Measurements from ENCODE around the gene SPATA2.
"Not testable (repeated sequence)": the region's sequence is repeated elsewhere in the genome, so short reads cannot be mapped to it uniquely, and the experiment has no call there.

Gene SPATA2, protein sequence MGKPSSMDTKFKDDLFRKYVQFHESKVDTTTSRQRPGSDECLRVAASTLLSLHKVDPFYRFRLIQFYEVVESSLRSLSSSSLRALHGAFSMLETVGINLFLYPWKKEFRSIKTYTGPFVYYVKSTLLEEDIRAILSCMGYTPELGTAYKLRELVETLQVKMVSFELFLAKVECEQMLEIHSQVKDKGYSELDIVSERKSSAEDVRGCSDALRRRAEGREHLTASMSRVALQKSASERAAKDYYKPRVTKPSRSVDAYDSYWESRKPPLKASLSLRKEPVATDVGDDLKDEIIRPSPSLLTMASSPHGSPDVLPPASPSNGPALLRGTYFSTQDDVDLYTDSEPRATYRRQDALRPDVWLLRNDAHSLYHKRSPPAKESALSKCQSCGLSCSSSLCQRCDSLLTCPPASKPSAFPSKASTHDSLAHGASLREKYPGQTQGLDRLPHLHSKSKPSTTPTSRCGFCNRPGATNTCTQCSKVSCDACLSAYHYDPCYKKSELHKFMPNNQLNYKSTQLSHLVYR

DNA sequence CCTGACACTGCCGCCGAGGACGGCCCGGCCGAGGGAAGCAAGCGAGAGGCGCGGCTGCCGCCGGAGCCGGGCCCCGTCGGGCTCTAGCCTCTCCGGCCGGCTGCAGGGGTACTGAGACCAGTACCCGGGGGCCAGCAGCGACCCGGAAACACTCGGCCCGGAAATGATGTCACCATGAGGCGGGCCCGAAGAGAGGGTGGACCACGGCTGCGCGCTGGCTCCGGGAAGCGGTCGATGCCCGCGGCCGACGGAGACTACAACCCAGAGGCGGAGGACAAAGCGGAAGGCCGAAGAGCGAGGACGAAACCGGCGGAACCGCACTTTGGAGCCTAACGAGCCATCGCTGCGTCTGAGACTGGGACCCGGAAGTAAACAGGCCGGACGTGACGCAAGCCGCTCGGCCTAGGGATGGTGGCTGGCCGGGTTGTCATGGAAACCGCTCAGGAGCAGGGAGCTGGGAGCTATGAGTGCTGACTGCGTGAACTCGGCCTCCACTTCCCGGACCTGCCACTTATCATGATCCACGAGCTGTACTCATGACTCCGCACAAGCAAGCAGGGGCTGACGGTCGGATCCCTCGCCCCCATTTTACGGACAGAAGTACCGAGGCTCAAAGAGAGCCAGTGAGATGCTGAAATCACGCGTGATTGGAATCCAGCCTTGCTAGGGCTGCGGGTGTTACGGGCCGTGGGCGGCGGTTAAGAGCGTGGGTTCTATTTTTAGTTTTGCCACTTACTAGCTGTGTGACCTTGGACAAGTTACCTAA is at the start of gene SPATA2:
Gene SPATA2, minus strand, starts transcription at position 150 of the 766 bp plus-strand sequence. CDS start 7,039 bp downstream, outside the sequence.
- DNase-seq, result peak; percentile 97

DNA sequence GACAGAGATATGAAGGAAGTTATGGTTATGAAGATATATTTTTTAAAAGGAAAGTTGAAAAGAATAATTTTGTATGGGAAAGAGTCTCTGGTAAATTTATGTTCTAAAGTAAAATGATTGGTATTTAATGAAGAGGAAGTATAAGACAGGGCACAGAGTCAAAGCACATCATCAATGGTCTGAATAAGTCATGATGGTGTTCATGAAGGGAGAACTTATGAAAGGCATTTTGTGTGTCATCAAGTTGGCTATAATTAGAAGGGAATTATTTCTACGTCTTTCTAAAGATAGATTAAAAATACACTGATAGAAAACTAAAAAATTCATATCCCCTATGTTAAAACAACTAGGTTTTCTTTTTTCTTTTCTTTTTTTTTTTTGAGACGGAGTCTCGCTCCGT is 46.1 kb upstream of the SPATA2 start:
- no peak for DNase-seq

DNA sequence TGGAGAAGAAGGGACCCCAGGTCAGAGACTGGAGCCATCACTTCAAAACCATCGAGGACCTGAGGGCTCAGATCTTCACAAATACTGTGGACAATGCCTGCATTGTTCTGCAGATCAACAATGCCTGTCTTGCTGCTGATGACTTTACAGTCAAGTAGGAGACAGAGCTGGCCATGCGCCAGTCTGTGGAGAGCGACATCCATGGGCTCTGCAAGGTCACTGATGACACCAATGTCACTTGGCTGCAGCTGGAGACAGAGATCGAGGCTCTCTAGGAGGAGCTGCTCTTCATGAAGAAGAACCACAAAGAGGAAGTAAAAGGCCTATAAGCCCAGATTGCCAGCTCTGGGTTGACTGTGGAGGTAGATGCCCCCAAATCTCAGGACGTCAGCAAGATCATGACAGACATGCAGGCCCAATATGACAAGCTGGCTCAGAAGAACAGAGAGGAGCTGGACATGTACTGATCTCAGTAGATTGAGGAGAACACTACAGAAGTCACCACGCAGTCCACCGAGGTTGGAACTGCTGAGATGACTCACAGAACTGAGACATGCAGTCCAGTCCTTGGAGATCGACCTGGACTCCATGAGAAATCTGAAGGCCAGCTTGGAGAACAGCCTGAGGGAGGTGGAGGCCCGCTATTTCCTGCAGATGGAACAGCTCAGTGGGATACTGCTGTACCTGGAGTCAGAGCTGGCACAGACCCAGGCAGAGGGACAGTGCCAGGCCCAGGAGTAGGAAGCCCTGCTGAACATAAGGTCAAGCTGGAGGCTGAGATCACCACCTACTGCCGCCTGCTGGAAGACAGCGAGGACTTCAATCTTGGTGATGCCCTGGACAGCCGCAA is 42.0 kb upstream of the SPATA2 start:
- DNase-seq, result not testable (repeated sequence)

DNA sequence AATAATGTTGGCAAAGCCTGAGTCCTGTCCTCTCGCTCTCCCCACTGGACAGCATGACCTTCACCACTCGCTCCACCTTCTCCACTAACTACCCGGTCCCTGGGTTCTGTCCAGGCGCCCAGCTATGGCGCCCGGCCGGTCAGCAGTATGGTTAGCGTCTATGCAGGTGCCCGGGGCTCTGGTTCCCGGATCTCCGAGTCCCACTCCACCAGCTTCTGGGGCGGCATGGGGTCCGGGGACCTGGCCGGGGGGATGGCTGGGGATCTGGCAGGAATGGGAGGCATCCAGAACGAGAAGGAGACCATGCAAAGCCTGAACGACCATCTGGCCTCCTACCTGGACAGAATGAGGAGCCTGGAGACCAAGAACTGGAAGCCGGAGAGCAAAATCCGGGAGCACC is 41.4 kb upstream of the SPATA2 start:
- DNase-seq, result no peak

DNA sequence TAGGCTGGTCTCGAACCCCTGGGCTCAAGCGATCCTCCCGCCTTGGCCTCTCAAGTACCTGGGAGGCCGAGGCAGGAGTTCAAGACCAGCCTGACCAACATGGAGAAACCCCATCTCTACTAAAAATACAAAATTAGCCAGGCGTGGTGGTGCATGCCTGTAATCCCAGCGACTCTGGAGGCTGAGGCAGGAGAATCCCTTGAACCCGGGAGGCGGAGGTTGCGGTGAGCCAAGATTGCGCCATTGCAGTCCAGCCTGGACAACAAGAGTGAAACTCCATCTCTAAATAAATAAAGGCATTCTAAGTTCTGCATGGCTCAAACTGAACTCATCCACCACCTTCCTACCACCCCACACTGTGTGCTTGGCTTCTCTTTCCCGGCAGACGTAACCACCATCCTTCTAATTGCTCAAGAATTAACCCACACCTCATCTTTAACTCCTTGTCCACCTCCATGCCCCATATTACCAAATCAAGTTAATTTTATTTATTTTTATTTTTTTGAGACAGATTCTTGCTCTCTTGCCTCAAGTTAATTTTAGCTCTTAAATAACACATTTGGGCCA is 40.6 kb upstream of the SPATA2 start:
- not testable (repeated sequence) for DNase-seq

DNA sequence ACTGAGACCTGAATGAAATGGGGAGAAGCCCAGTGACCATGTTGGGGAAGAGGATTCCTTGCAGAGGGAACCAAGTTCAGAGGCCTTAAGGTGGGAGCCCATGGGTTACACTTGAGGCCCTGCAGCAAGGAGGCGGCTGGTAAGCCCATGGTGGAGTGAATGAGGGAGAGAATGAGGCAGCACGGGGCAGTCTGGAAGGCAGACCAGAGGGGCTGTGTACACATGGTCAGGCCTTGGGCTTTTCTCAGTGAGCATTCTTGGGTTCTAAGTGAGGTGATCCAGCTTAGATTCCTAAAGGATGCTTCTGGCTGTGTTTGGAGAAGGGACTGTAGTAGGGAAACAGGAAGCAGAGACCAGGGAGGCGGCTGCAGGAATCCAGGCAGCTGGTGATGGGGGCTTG is 39.8 kb upstream of the SPATA2 start:
- no peak for DNase-seq

DNA sequence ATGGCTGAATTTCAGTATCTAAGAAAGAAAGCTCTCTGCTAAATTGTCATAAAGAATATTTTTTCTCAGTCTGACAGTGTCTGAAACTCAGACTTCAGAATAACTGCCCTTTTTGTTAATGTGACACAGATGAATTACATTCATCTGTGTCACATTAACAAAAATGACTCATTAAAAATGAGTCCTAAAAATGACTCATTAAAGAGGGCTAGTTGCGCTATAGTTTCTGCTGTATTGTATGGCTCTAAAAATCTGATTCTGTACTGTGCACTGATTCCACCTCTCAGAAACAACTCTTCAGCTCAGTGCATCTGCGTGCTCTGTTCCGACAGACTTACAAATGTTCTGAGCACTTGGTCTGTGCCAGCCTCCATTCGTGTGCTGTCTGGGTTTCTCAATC is 35.8 kb upstream of the SPATA2 start:
- DNase-seq, result no peak

DNA sequence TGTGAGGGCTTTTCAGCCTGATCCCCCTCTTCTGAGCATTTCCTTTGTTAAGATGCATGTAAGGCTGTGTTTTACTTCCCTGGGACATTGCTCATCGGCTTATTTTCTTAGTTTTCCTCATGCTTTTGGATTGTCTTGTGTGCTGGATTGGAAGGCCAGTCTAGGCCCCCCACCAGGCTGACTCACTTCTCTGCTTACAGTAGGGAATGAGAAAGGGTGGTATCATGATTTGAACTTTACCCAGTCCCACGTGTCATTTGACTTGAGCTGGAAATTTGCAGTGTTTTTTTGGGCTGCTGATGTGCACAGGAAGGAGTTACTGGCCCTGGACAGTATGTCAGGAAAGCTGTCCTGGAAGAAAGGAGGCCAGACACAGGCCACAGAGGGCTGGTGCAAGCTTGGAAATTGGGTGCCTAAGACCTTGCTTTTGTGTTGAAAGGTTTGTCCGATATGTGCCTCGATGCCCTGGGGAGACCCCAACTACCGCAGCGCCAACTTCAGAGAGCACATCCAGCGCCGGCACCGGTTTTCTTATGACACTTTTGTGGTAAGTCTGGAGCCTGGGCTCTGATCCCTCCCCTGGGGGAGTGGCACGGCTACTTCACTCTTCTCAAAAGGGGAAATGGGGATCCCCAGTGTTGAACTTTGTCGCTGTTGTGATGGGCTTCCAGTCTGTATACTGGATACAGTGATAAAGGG is 33.6 kb upstream of the SPATA2 start:
- DNase-seq, result no peak

DNA sequence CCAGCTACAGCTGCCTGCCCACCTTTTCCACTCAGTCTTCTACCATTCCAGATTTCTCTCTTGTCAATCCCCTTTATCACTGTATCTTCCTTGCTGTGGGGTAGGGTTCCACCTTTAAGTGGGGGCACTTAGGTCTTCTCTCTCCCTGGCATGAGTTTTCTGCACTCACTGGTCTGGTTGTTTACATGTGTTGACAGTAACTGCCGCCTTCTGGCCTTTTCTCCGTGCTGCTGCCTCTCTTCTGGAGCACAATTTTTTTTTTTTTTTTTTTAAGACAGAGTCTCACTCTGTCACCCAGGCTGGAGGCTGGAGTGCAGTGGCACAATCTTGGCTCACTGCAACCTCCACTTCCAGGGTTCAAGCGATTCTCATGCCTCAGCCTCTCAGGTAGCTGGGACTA is 32.8 kb upstream of the SPATA2 start:
- no peak for DNase-seq

DNA sequence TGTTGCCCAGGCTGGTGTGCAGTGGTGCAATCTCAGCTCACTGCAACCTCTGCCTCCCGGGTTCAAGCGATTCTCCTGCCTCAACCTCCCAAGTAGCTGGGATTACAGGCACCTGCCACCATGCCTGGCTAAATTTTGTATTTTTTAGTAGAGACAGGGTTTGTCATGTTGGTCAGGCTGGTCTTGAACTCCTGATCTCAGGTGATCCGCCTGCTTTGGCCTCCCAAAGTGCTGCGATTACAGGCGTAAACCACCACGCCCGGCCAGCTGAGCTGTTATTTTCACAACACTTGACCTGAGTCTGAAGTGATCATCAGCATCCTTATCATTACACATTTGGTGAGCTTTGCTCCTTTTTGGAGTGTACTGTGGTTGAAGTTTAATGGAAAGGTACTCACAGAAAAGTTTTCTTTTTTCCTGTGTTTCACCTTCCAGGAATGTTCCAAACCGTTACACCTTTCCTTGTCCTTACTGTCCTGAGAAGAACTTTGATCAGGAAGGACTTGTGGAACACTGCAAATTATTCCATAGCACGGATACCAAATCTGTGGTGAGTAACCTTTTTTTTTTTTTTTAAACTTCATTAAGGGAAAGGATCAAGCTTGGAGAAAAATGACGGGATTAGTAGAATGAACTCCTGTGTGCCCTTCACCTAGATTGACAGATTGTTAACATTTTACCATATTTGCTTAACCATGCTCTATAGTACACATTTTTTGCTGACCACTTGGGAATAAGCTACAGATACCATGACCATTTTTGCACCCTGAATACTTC is 30.6 kb upstream of the SPATA2 start:
- DNase-seq, result no peak

DNA sequence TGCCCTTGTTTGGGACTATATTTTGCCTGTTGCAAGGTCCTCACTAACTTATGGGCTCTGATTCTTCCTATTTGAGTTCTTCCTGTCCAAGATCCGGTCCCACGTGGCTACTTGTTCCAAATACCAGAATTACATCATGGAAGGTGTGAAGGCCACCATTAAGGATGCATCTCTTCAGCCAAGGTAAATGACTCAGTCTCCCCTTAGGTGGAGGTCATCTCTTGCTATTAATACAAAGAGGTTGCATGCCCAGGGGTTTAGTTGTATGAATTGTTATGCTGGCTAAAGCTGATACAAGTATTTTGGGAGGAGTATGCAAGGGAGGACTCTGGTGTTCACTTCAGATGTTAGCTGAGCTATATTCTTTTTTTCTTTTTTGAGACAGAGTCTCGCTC is 30.0 kb upstream of the SPATA2 start:
- DNase-seq, result no peak

DNA sequence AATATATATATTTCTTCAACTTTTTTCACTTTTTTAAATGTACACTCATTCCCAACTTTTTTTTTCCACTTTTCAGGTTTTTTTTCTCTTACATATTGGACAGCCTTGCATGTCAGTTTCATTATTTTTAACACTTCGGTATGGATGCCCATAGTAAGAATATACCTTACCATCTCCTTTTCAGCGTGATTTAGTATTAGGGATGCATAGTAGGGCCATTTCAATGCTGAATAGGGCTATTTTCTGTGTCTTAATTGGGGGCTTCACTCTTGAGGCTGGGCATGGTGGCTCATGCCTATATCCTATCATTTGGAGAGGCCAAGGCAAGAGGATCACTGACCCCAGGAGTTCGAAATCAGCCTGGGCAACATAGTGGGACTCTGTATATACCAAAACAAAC is 27.6 kb upstream of the SPATA2 start:
- DNase-seq, result no peak

DNA sequence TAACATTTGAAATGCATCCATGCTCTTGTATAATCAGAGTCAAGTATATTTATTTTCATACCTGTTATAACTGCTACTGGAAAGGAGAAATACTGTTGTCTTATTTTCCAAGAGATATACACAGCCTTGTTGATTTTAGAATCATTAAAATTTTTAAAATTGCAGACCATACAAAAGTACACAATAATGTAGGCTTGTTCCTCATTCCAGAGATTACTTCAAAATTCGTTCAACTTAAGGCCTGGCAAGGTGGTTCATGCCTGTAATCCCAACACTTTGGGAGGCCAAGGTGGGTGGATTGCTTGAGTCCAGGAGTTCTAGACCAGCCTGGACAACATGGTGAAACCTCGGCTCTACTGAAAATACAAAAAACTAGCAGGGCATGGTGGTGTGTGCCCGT is 27.0 kb upstream of the SPATA2 start:
- DNase-seq, result no peak

DNA sequence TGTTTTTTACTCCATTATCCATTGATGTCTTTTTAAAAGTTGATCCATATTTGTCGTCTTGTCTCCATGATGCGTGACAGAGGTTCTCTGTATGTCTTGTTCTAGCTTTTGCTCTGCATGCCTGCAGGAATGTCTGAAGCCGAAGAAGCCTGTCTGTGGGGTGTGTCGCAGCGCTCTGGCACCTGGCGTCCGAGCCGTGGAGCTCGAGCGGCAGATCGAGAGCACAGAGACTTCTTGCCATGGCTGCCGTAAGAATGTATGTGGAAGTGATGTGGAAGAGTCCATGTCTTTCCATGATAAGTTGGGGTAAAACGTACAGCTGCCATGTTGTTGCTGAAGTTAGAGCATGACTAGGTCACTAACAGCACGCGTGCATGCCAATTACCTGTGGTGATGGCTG is 26.1 kb upstream of the SPATA2 start:
- no peak for DNase-seq

DNA sequence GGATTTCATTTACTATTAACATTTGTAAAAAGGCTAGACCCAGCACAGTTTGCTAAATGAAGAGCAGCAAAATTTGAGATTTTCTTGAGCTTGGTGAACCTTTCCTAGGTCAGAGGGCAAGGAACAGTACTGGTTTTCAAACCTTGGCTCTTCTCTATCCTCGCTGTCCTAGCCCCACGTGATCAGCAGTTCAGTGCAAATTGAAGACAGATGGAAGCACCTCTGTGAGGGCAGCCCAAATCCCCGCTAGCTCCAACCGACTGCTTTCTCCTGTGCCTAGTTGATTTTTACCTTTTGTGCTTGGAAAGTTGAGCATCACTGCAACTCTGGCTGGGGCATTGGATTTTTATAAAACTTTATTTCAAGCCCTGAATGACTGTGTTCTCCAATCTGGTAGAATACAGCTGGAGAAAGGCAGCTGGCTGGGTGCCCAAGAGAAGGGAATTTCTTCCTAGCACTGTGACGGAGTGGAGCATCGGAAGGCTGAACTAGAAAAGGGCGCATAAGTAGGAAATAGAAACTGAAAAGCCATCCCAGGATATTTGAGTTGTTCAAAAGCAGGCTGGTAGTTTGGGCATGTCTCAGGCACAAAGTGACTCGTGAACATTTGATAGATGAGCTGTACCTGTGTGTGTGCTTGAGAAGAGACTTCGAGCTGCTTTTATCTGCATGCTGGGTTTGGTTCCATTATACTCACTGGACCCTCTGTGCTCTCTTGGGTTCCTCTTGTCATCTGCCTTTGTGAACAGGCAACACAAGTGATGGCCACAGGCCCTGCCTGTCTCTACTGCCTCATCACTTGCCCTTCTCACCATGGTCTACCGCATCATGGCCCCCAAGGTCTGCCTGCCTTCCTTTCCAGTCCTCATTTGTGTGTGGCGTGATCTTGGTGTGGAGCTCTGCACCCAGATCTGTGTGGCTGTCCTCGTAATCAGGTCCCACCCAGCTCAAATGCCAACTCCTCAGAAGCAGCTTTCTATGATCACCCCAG is 23.1 kb upstream of the SPATA2 start:
- DNase-seq, result no peak

DNA sequence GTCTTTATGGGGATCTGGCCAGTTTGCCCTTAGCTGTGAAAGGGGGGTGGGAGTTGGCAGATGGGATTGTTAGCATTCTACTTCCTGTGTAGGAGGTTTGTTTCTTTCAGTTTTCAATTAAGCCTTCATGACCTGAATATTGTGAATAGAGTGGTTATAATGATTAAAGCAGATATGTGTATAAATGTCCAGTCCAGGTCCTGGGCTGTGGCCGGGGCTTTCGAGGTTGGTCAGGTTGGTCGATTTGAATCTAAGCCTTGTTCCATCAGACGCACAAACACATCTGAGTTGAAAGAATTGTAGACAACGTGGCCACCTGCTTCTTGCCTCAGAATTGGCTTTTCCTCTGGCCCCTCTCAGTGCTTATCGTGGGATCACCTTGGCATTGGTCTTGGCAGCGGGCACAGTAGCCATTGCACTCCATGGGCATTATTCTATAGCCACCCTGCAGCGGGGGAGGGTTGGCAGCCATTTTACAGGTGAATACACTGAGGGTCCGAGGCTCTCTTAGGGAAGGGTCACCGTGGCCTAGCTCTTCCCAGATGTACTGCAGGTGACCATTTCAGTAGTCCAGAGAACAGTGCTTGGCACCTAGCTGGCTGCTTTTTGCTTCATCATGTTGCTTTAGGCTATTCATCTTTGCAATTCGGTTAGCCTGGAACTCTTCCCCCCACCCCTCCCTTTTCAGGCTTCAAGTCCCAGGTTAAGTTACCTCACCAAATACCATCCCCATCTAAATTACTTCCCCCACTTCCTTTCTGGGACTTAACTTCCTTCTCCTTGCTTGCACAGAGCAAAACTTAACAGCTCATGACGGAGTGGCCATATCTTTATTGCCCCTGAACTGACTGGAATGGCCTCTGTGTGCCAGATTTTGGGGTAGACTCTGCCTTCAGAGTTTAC is 21.9 kb upstream of the SPATA2 start:
- DNase-seq, result no peak

DNA sequence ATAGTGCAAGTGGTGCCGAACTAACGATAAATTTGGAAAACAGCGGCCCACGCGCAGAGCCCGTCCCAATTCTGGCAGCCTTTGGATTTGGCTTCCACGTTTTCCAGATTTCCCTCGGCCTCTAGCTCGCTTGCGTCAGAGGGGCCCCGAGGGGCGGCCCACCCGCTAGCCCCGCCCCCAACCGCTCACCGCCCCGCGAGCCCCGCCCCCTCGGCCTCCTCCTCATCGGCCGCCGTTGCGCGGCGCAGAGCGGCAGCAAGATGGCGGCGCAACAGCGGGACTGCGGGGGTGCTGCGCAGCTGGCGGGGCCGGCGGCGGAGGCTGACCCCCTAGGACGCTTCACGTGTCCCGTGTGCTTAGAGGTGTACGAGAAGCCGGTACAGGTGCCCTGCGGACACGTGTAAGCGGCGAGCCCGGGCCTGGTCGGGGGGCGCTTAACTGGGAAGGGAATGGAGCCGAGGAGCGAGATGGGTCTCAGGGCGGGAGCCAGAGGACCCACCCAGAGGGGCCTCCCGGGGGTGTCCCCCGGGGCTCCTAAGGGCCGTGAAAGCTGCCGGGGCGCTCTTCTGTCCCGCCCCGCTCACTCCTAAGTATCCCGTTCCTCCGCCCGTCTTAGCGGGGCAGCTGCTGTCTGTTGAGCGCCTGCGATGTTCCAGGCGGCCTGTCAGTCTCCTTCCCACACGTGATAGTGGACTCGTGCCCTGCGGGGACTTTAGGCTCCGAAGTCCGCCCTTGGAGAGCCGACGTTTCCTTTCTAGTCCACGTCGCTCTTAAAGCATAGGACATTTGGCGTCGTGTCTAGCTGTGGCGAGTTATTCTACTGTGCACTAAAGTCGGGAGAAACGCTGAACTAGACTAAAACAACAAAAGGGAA is 21.1 kb upstream of the SPATA2 start, which contains the start of gene RNF114:
Gene RNF114, plus strand, starts transcription at position 245 of the 874 bp plus-strand sequence. Its CDS starts 16 bp downstream, at position 261.
- peak; percentile 94 for DNase-seq

DNA sequence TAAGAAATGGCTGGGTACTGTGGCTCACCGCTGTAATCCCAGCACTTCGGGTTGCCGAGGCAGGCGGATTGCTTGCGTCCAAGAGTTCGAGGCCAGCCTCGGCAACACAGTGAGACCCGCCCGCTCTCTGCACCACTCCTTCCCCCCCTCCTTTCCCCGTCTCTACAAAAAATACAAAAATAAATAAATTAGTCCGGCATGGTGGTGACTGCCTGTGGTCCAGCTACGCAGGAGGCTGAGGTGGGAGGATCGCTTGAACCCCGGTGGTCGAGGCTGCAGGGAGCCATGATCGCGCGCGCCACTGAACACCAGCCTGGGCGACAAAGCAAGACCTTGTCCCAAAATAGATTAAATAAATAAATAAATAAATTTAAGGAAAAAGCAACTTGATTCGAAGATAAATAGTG is 20.4 kb upstream of the SPATA2 start:
- DNase-seq, result no peak

Measured in stimulated activated CD8-positive, alpha-beta memory T cell treated with anti-CD3 and anti-CD28 coated beads, Interleukin-4, amount 100 ng/mL, for 48 hours (primary cell).